Measurements from ENCODE around the gene GPNMB. TPM values are rescaled to one million over a fixed set of nuclear protein-coding genes. Genes with fewer than 3 reads are reported as not detected.

GPNMB gene
- total RNA-seq, 1 experiment from 2014 or later: 0.04 TPM

DNA sequence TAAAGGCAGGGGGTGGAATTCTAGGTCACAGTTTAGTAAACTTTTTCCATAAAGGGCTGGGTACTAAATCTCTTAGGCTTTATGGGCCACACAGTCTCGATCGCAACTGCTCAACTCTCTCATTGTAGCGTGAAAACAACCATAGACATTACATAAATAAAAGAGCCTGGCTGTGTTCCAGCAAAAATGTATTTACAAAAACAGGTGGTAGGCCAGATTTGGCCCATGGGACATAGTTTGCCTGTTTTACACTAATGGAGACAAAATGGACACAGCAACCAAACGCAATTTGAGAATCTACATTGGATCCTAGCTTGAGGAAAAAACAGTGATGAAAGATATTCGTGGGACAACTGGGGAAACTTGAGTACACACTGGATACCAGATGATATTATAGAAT is 29.3 kb downstream of the GPNMB start:
- Histone ChIP-seq H3K4me1 (ENCODE audit: insufficient read depth, low read length) (peaks cover 9% of the 10 kb centered on the region), H2AFZ (ENCODE audit: low read length) (no peak overlapping the region), H4K20me1 (ENCODE audit: low read length) (no peaks in the 10 kb centered on the region), H3K9me2 (replicated peaks; ENCODE audit: low read length) (no peaks in the 10 kb centered on the region), H3K27ac (ENCODE audit: low read length) (no peak overlapping the region), H3K36me3 (ENCODE audit: low read depth, low read length) (no peaks in the 10 kb centered on the region), H3K79me2 (ENCODE audit: low read length) (no peaks in the 10 kb centered on the region), H3K9ac (ENCODE audit: low read length) (no peak overlapping the region), H3K9me3 (ENCODE audit: low read length) (no peaks in the 10 kb centered on the region), H3F3A (ENCODE audit: low read length, unreplicated experiment) (no peaks in the 10 kb centered on the region), H3K4me3 (ENCODE audit: low read length) (no peak overlapping the region), H3K27me3 (ENCODE audit: low read length) (no peaks in the 10 kb centered on the region), H3K4me2 (ENCODE audit: low read length) (no peak overlapping the region)
- POLR2A ChIA-PET (ENCODE audit: unreplicated experiment): no interaction called here
- intact Hi-C loops (cut with micrococcal nuclease): loop anchor here (2.0 kb wide), 1 partner anchor 73 kb away; no protein-coding TSS in a partner anchor
- TF ChIP-seq EZH2phosphoT487 (IDR thresholded peaks at IDR 0.05; ENCODE audit: borderline replicate concordance, low read length): no peak
- no peak for TF ChIP-seq EZH2 (IDR thresholded peaks at IDR 0.05; ENCODE audit: low read length, unreplicated experiment)
- no peak for TF ChIP-seq CTCF (conservative IDR thresholded peaks at IDR 0.05; ENCODE audit: low read depth, low read length)
- CTCF ChIA-PET: interaction anchor here (0.6 to 0.7 kb wide), 2 partner anchors 74 to 996 kb away, joined by 4 to 5 read pairs; no protein-coding TSS in a partner anchor
- BruUV-seq (replicated peaks): no TSS peak
- ATAC-seq (no peak), DNase-seq (no peak)

DNA sequence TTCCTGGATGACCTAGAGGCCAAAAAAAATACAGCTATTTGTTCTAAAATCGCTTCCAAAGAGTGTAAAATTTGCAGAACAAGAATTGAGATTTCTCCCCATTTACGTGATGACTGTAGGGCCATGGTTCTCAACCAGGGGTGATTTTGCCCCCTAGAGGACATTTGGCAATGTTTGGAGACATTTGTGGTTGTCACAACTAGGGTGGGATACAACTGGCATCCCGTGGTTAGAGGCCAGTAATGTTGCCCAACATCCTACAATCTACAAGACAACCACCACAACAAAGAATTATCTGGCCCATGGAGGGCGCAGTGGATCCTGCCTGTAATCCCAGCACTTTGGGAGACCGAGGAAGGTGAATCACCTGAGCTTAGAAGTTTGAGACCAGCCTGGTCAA is 29.8 kb downstream of the GPNMB start:
- H3K27ac ChIP-seq (ENCODE audit: low read length): no peak overlapping the region
- H3K9me3 ChIP-seq (ENCODE audit: low read length): no peaks in the 10 kb centered on the region
- H3K9ac ChIP-seq (ENCODE audit: low read length): no peak overlapping the region
- H3F3A ChIP-seq (ENCODE audit: low read length, unreplicated experiment): no peaks in the 10 kb centered on the region
- TF ChIP-seq CTCF (conservative IDR thresholded peaks at IDR 0.05; ENCODE audit: low read depth, low read length) (peak; percentile 34; the same call in 1 of the 2 replicates), EZH2phosphoT487 (IDR thresholded peaks at IDR 0.05; ENCODE audit: borderline replicate concordance, low read length) (no peak)
- H2AFZ ChIP-seq (ENCODE audit: low read length): no peak overlapping the region
- intact Hi-C loops (cut with micrococcal nuclease): loop anchor here (2.0 kb wide), 1 partner anchor 72 kb away; no protein-coding TSS in a partner anchor
- H3K36me3 ChIP-seq (ENCODE audit: low read depth, low read length): no peaks in the 10 kb centered on the region
- DNase-seq: peak; percentile 23
- H3K9me2 ChIP-seq (replicated peaks; ENCODE audit: low read length): no peaks in the 10 kb centered on the region
- BruUV-seq (replicated peaks): no TSS peak
- H4K20me1 ChIP-seq (ENCODE audit: low read length): no peaks in the 10 kb centered on the region
- no peaks in the 10 kb centered on the region for H3K27me3 ChIP-seq (ENCODE audit: low read length)
- peaks cover 9% of the 10 kb centered on the region for H3K4me1 ChIP-seq (ENCODE audit: insufficient read depth, low read length)
- POLR2A ChIA-PET (ENCODE audit: unreplicated experiment): no interaction called here
- no peaks in the 10 kb centered on the region for H3K79me2 ChIP-seq (ENCODE audit: low read length)
- ATAC-seq: no peak
- CTCF ChIA-PET: interaction anchor here (0.7 kb wide), 1 partner anchor 73 kb away, joined by 4 read pairs; no protein-coding TSS in a partner anchor
- no peak overlapping the region for H3K4me3 ChIP-seq (ENCODE audit: low read length)
- H3K4me2 ChIP-seq (ENCODE audit: low read length): no peak overlapping the region

GRCh38 chr7:23276947-23277346 is 30.4 kb downstream of the GPNMB start:
- BruUV-seq (replicated peaks): no TSS peak
- Histone ChIP-seq H3K9me3 (ENCODE audit: low read length) (no peaks in the 10 kb centered on the region), H3K4me2 (ENCODE audit: low read length) (no peak overlapping the region), H3K27ac (ENCODE audit: low read length) (no peak overlapping the region), H3K9ac (ENCODE audit: low read length) (no peak overlapping the region), H2AFZ (ENCODE audit: low read length) (no peak overlapping the region), H3K4me1 (ENCODE audit: insufficient read depth, low read length) (peaks cover 9% of the 10 kb centered on the region), H3K79me2 (ENCODE audit: low read length) (no peaks in the 10 kb centered on the region), H3K9me2 (replicated peaks; ENCODE audit: low read length) (no peaks in the 10 kb centered on the region), H3K4me3 (ENCODE audit: low read length) (no peak overlapping the region), H3F3A (ENCODE audit: low read length, unreplicated experiment) (no peaks in the 10 kb centered on the region), H4K20me1 (ENCODE audit: low read length) (no peaks in the 10 kb centered on the region), H3K27me3 (ENCODE audit: low read length) (no peaks in the 10 kb centered on the region), H3K36me3 (ENCODE audit: low read depth, low read length) (no peaks in the 10 kb centered on the region)
- POLR2A ChIA-PET (ENCODE audit: unreplicated experiment): no interaction called here
- intact Hi-C loops (cut with micrococcal nuclease): loop anchor here (1.0 to 2.0 kb wide), 4 partner anchors 72 to 268 kb away; no protein-coding TSS in a partner anchor
- TF ChIP-seq EZH2 (IDR thresholded peaks at IDR 0.05; ENCODE audit: low read length, unreplicated experiment) (no peak), CTCF (conservative IDR thresholded peaks at IDR 0.05; ENCODE audit: low read depth, low read length) (no peak), EZH2phosphoT487 (IDR thresholded peaks at IDR 0.05; ENCODE audit: borderline replicate concordance, low read length) (no peak)
- ATAC-seq: no peak
- CTCF ChIA-PET: no interaction called here
- DNase-seq: no peak
